Measurements from ENCODE around the gene PCMT1.

PCMT1 gene

GRCh38 chr6:149717588-149718458 lies 31.7 kb upstream of the PCMT1 start, which contains the start of gene LATS1:
TSS of gene LATS1 (minus strand) at chr6:149718101. CDS start at chr6:149702126, 15,975 bp downstream.
- TF ChIP-seq, protein P1, sequence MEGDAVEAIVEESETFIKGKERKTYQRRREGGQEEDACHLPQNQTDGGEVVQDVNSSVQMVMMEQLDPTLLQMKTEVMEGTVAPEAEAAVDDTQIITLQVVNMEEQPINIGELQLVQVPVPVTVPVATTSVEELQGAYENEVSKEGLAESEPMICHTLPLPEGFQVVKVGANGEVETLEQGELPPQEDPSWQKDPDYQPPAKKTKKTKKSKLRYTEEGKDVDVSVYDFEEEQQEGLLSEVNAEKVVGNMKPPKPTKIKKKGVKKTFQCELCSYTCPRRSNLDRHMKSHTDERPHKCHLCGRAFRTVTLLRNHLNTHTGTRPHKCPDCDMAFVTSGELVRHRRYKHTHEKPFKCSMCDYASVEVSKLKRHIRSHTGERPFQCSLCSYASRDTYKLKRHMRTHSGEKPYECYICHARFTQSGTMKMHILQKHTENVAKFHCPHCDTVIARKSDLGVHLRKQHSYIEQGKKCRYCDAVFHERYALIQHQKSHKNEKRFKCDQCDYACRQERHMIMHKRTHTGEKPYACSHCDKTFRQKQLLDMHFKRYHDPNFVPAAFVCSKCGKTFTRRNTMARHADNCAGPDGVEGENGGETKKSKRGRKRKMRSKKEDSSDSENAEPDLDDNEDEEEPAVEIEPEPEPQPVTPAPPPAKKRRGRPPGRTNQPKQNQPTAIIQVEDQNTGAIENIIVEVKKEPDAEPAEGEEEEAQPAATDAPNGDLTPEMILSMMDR (IDR thresholded peaks at IDR 0.05; ENCODE audit: low read length, missing control alignments) = no peak
- peak; percentile 85 for DNase-seq (ENCODE audit: low read depth)

GRCh38 chr6:149719531-149719930 lies 30.0 kb upstream of the PCMT1 start:
- no peak for DNase-seq (ENCODE audit: low read depth)
- H3K4me3 ChIP-seq (replicated peaks; ENCODE audit: low read depth, low read length) = no peak overlapping the region
- TF ChIP-seq, protein P1 (IDR thresholded peaks at IDR 0.05; ENCODE audit: low read length, missing control alignments) = no peak

More at GRCh38 chr6:149717588-149718458, 31.7 kb upstream of the PCMT1 start, which contains the start of gene LATS1:
- H3K4me3 ChIP-seq (replicated peaks; ENCODE audit: low read depth, low read length) = peak within 1 kb of the TSS; percentile 75

- DNase-seq (ENCODE audit: low read depth) = no peak
- H3K4me3 ChIP-seq (replicated peaks; ENCODE audit: low read depth, low read length) = no peak overlapping the region
- TF ChIP-seq, protein P1 (IDR thresholded peaks at IDR 0.05; ENCODE audit: low read length, missing control alignments) = no peak
Measured at GRCh38 chr6:149723262-149723661, 26.3 kb upstream of the PCMT1 start.

GRCh38 chr6:149723771-149724417 lies 25.6 kb upstream of the PCMT1 start:
- H3K4me3 ChIP-seq (replicated peaks; ENCODE audit: low read depth, low read length) = no peak overlapping the region
- DNase-seq (ENCODE audit: low read depth) = peak; percentile 84
- TF ChIP-seq, protein P1 (IDR thresholded peaks at IDR 0.05; ENCODE audit: low read length, missing control alignments) = peak; percentile 87

- TF ChIP-seq, protein P1 (IDR thresholded peaks at IDR 0.05; ENCODE audit: low read length, missing control alignments) = no peak
- no peak overlapping the region for H3K4me3 ChIP-seq (replicated peaks; ENCODE audit: low read depth, low read length)
- no peak for DNase-seq (ENCODE audit: low read depth)
Measured at GRCh38 chr6:149725785-149726184, 23.8 kb upstream of the PCMT1 start.

GRCh38 chr6:149727793-149728498 lies 21.6 kb upstream of the PCMT1 start:
- no peak for DNase-seq (ENCODE audit: low read depth)
- TF ChIP-seq, protein P1 (IDR thresholded peaks at IDR 0.05; ENCODE audit: low read length, missing control alignments) = no peak
- H3K4me3 ChIP-seq (replicated peaks; ENCODE audit: low read depth, low read length) = no peak overlapping the region
